GM18867 (cell line): ENCODE data around the gene STAU1.
"Not testable (repeated sequence)": the region's sequence is repeated elsewhere in the genome, so short reads cannot be mapped to it uniquely, and the experiment has no call there.

Experiments used
- ATAC-seq: cut with Tn5 transposase; IDR thresholded peaks from one replicate; pipeline ENCODE4 v1.9.1; 2021; ENCODE audit warnings: mild to moderate bottlenecking, moderate library complexity; ENCODE audit not compliant: unreplicated experiment

The STAU1 gene

DNA sequence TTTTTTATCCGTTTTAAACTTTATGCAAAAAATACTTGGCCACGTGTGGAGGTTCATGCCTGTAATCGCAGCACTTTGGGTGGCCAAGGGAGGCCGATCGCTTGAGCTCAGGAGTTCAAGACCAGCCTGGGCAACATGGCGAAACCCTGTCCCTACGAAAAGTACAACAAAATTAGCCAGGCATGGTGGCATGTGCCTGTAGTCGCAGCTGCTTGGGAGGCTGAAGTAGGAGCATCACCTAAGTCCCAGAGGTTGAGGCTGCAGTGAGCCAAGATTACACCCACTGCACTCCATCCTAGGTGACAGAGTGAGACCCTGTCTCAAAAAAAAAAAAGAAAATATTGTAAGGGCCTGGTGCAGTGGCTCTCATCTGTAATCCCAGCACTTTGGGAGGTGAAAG lies 97.0 kb downstream of the STAU1 start:
- ATAC-seq, result no peak

GRCh38 chr20:49082295-49082694 lies 105.8 kb downstream of the STAU1 start:
- not testable (repeated sequence) for ATAC-seq

DNA sequence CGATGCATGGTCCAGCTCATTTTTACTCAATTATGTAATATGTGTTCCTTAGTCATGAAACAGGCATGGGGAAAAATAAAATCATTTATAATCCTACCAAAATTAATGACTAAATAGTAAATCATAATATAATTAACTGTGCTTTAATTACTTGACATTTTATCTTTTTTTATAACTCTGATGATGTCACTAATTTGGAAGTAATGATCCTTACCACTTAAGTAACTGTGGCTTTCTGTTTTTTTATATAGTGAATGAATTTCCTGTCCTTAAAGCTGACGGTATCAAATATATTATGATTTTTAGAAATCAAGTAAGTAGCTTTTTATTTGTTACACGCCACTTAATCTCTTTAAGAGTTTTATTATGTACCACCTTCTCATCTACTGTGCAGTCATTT lies 109.8 kb downstream of the STAU1 start:
- no peak for ATAC-seq

- ATAC-seq, result no peak
Observed at GRCh38 chr20:49074521-49074920, 113.6 kb downstream of the STAU1 start.
